GM21825 (cell line): ENCODE results near the gene TMEM120B.
"Not testable (repeated sequence)": the region's sequence is repeated elsewhere in the genome, so short reads cannot be mapped to it uniquely, and the experiment has no call there.

Source experiments
- ATAC-seq: cut with Tn5 transposase; IDR thresholded peaks from one replicate; pipeline ENCODE4 v1.9.1; 2021; ENCODE audit warnings: mild to moderate bottlenecking, moderate library complexity; ENCODE audit not compliant: unreplicated experiment

The TMEM120B gene

DNA sequence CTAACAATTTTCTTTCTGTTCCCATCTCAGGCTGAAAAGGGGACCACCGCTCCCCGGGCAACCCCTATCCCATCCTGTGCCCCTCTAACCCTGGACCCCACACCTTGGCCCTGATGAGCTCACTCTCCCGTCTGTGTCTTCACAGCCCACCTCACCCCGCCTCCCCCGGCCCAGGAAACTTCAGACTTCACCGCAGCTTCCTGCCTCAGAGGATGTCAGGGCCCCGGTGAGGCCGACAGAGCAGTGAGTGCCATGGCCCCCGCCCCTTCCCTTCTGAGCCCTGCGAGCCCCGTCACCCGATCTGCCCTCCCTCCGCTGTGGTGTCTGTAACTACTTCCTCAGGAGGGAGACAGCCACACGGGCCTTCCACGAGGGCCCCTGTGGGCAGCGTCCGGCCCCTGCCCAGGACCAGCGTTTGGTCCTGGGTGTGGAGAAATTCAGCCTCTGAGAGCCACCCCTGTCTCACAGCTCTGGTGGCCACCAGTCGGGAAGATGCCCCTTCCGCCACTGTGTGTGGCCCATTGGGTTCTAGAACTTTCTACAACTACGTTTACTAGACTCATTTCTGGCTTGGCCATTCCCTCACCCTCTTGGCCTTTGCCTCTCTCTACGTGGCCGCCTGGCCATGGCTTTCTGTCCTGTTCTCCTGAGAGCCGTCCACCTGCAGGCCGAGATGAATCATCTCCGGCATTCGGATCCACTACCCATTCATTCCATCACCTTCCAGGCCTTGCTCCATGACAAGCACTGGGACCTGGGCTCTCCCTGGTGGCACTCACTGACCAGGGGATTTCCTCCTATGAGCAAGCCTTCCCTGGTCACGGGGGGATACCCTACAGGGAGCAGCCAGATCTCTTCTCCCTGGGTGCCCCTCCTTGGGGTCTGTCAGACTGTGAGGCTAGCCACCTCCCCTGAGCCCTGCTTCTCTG, 77.5 kb downstream of the TMEM120B start:
- ATAC-seq, result peak; percentile 36

DNA sequence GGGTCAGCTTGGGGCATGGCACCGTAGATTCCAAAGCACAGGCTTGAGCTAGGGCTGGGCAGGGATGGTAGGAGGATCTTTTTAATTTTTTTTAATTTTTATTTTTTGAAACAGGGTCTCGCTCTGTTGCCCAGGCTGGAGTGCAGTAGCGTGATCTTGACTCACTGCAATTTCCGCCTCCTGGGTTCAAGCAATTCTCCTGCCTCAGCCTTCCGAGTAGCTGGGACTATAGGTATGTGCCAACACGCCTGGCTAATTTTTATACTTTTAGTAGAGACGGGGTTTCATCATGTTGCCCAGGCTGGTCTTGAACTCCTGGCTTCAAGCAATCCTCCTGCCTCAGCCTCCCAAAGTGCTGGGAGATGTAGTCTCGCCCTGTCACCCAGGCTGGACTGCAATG, 78.2 kb downstream of the TMEM120B start:
- ATAC-seq, result not testable (repeated sequence)

DNA sequence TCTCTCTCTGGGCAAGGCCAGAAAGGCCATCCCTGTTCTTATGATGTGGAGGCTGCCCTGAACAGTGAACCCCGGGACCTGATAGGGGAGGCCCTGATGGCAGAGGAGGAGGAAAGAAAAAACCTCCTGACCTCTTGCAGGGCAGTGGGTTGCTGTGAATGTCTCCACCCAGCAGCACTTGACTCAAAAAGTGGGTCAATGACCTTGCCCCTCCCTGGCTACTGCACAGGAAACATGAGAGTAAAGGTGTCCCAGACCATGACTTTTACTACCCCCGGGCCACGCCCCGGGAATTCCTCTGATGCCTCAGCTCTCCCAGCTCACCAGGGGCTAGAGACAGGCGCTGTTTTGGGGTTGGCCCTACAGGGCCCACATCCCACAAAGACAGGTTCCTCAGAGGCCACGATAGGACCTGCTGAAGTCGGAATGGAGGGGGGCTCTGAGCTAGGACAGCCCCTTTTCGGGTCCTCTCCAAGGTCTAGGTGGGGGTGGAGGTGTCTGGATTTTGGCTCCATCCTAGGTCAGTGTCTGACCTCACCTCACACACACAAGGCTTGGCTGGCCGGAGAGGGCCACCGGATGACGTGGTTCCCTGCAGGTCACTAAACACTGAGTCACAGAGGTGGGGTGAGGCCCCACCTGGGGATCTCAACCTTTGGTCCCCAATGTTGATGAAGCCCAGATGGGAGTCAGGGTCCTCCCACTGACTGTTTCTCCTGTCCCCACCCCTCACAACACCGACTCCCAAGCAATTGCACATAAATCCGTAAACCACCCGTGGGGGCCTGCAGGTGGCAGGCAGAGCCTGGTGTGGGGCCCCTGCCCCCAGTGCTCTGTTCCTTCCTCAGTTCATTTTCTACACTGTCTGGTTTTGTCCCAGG, 79.4 kb downstream of the TMEM120B start:
- ATAC-seq, result no peak

DNA sequence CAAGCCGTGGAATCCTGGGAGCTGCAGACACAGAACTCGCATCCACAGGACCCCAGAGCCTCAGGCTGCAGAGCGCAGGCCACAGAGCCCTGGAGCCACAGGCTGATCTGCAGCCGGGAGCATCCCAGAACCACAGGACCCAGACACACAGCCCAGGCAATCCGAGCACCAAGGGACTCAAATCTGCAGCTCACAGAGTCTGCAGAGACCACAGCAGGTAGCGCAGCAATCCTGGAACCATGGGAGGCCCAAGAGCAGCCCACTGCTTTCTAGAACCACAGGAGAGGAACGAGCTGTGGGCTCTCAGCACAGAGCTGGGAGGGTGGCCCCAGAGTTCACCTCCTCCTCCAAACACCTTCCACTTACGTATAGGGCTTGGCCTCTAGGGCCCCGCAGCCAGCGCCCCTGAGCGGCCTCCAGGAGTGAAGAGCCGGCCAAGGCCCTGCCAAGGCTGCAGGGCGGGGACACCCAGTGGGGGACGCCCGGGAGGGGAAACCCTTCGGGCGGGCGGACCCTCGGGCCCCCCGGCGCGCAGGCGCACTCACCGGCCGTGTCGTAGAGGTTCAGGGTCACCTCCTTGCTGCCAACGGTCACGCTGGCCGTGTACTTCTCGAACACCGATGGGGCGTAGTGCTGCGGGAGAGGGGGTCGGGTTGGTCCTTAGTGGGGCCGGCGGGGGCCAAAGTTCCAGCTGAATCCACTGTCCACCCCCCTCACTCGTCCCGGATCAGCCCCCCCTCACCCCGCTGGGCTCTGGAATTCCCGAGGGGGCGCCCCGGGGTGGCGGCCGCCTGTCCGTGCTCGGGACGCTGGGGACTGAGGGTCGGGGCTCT, 80.3 kb downstream of the TMEM120B start:
- no peak for ATAC-seq

DNA sequence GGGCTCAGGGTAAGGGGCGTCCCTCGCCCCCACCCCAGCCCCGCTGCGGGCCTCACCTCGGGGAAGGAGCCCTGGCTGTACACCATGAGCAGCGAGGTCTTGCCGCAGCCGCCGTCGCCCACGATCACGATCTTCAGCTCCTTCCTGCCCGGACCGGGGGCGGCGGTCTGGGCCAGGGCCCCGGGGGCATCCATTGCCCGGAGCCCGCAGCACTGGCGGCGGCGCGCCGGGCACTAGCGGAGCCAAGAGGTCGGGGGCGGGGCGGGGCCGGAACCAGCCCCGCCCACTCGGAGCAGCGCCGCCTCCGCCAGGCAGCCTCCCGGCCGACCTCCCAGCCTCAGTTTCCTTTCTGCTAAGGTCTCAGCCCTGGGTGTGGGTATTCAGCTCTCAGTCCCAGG, 80.9 kb downstream of the TMEM120B start, which contains the start of gene RHOF:
Gene RHOF (minus strand): TSS at position 249 of the 398 bp plus-strand sequence. CDS start 55 bp downstream, at position 194.
- ATAC-seq, result peak; percentile 18

DNA sequence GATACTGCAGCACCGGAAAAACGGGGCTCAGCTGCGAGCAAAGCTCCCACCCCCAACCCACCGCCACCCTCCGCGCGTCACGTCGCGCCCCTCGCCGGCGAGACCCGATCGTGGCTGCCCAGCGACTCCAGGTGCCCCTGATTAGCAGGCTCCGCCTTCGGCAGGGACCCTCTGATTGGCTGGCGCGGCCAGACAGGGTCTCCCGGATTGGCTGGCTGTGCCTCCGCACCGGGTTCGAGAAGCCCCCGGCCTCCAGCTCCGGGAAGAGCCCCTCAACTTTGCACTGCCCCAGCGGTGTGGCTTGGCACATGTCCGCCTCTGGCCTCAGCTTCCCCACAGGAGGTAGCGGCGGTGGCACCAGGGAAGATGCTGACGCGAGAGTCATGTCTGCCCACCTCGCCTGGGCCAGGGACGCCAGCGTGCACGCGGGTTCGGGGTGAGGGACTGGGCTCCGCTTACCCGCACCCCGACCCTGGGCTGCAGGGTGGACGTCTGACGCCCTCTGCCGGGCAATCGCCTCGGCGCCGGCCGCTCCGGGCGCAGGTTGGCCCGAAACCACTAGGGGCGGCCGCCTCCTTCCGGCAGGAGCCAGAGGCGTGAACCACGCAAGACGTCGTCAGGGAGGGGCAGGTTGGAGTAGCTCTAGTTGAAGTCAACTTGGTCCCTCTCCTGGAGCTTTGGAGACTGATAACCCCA, 81.4 kb downstream of the TMEM120B start:
- ATAC-seq, result peak; percentile 43

DNA sequence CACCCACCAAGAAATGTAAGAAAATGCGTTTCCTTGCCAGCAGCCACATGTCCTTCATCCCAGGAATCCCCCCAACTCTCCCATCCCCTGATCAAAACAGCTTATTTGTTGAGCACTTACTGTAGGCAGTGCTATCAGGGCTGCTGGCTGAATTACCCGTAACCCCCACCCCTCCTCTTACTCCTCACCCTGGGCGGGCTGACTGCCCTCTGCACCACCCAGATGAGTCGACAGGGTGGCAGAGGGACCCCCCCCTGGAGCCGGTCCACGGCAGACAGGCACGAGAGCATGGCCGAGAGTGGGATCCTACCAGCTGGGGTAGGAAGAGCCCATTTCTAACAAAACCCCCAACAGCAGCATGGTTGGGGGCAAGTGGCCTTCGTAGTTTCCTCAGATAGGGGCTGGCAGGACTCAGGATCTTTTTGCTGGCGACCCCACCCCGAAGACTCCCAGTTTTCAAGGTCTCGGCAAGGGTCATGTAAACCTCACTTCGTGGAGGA, 82.0 kb downstream of the TMEM120B start:
- ATAC-seq, result no peak

DNA sequence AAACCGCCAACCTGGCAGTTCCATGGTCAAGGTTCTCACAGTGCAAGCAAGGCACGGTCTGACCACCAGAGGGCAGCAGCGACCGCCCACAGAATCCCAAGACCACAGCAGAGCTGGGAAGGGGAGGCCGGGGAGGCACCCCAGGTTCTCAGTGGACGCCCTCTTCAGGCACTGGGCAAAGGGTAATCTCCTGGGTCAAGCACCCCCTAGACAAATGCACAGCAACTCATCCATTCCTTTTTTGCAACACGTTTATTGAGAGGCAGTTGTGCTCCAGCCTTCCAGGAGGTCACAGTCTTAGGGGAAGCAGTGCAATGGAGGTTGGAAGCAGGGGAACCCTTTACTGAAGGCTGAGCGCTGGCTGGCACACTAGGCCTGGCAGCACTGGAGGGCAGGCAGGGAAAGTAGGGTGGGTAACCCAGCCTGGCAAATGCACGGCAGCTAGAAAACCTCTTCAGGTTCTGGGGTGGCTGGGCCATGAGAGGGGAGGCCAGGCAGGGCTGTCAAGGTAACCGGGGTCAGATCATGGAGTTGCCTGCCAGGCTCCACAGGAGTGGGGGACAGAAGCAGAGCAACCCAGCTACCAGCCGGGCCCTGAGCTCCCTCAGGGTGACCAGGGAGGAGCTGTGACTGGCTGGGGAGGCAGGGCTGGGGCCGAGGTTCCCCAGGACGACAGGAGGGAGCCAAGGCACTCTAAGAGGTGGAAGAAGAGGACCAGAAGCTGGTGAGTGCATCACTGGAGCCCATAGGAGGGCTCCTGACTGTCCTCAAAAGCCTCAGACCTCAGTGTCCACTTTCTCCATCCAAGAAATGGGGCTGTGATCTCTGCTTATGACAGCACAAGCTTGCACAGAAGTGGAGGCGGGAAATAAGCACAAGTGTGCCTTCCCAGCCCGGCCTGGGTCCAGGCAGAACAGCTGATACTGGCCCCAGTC, 82.7 kb downstream of the TMEM120B start:
- no peak for ATAC-seq

DNA sequence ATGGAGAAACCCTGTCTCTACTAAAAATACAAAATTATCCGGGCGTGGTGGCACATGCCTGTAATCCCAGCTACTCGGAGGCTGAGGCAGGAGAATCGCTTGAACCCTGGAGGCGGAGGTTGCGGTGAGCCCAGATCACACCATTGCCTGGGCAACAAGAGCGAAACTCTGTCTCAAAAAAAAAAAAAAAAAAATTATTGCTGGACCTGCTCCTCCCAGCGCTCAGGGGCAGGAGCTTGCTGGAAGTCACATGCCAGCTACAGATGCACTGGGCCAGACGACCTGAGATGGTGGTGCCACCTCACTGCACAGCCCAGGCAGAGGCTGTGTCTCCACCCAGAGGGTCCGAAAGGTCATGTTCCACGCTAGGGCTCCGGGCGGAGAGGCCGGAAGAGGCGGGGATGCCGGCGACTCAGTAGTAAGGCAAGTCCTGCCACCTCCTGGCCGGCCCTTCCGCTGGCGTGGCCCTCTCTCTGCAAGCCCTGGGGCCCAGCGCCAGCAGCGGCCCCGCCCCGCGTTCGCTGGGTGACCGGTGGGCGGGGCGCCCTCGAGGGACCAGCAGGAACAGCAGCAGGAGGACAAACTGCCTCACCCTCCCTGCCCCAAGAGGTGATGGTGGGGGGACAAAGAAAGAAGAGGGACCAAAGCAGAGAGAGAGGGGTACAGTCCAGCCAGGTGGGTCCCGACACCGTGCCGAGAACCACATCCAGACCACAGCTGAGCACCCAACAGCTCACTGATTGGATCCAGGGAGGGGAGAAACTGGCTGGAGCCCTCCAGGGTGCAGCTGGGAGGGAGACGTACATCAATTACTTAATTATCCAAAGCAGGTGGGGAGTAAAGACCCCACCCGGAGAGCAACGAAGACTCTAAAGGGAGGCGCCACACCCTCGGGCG, 84.6 kb downstream of the TMEM120B start:
- no peak for ATAC-seq

DNA sequence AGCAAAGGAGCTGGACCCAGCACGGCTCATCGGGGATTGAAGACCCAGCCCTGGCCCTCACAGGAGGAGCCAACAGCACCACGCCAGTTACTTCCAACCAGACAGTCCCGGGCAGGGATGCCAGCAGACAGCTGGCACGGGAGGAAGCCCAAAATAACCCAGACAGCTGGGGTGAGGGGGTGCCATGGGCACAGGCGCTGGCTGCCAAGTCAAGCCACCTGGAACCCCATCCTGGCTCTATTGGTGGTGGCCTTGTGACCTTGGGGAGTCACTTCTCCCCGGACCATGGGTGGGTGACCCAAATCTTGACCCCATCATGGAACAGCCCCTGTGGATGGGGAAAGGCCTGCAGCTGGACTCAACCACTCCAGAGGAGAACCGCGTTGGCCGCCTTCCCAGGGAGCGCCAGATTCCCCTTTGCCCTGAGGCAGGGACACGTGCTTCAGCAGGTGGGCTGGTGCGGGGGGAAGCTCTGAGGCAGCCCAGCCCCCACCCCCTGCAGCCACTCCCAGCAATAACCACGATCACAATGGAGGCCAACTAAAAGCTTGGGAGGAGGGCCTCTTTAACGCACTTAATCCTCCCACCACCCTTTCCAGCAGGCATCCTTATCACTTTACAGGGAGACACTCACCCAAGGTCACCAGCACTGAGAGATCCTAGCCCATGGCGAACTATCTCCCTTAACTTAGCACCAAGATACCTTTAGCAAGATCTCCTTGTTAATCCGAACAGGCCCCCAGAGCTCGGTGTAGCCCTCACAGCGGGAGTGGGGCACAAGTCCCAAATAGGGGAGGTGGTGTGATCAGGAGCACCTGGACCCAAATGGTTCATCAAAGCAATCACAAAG, 85.6 kb downstream of the TMEM120B start:
- no peak for ATAC-seq

DNA sequence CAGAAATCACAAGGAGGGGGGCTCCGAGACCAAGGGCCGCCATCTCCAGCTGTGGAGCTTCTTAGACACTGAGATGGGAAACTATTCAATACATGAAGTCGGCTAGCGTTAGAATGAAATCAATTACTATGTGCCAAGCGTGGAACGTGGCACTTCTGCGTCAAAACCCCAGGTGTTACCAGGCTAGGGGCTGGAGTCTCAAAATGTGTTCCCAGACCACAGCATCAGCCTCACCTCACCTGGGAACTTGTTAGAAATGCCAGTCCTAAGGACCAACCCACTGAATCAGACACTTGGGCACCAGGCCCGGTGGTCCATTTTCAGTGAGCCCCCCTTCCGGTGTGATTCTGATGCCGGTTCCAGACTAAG, 86.2 kb downstream of the TMEM120B start:
- ATAC-seq, result no peak

DNA sequence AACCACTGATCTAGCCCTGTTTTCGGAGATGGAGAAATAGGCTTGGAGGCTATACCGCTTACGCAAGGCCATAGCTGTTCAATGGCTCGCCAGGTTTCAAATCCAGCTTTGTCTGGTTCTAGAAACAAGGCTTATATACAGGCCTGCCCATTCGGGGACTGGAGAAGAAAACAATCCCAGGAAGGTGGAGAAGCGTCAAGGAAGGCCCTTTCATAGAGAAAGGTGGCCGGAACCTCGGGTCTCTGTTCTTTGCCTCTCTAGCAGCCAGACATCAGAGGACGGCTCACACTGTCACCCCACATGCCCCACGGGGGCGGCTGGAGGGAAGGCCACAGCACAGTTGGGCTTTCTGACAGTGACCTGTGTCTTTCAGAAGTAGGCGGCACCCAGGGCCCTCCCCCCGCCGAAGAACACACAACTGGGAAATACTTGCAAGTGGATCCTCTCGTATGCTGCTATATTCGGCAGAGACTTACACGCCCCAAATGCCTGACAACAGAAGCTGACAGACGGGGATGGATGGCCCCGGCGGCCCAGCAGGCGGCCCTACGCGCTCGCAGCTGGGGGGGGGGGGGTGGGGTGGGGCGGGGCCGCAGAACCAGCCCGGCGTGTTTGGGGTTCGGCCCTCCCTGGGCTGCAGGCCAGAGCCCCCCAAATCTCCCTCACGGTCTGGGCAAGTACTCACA, 86.7 kb downstream of the TMEM120B start:
- no peak for ATAC-seq

DNA sequence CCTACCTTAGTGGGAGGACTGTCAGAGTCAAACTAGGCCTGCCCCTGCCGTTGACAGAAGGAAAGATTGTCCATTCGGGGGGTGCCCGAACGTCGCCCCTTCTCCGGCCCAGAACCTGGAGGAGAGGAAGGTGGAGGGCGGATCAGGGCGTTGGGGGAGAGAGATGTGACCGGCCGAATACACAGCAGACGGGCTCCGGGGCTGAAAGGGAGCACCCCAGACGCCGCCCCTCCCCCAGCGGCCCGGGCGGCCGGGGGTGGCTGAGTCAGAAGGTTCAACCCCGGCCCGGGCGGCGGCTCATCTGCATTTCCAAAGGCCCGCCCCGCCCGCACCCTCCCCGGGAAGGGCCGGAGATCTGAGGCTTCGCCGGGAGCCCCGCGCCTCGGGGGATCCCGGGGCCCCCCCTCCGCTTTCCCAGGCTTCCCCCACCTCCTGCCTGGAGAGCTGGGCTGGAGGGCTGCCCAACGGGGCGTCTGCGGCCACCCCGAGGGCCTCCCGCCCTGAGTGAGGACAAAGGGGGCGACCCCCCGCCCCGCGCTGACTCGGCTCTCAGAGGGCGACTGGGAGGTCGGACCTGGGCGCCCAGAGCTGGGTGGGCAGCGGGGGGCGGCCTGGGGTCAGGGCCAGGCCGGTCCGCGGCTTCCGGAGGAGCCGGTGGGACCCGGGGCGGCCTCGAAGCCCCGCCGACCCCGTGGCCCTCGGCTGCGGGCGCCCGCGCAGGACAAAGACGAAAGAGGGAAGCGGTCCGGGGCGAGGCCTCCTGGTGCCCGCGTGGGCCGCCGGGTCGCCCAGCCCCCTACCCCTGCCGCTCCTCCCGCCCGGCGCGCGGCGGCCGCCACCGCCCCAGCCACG, 87.5 kb downstream of the TMEM120B start:
- no peak for ATAC-seq

DNA sequence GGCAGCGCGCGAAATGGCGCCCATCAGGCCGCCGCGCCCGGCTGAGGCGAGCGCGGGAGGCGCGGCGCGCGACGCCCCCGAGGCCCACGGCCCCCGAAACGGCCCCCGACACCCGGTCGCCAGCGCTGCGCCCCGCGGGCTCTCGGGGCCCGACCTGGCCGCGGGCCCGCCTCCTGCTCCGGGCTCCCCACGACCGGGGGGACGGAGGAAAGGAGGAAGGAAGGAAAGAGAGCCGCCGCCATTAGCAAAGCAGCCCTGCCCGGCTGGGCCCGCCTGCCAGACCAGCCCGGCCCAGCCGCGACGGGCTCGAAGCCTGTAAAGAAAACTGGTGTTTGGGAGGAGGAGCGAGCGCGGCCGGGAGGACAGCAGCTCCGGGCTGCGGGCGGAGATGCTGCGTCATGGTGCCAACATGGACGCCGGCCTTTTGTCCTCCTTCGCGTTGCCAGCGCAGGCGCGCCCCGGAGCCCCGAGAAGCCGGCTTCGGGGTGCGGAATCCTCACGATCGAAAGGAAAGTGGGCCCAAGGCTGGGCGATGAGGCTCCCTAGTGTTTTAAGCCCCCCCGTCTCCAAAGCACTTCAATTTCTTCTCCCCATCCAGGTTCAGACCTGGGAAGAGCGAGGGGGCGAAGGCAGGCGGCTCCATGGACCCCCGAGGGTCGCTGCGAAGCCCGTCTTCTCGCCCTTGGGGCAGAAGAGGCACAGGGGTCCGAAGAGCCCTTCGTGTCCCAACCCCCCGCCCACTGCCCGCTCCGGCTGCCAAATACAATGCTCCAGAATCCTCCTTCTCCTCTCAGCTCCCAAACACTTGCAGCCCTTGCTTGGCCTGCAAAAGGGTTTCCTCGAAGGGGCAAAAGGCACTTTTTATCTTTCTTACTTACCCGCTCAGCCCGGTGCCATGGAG, 88.4 kb downstream of the TMEM120B start:
- ATAC-seq, result no peak
